NCI-H2029 treated with DMSO at 0.1 percent for 48 hours (cell line): ENCODE results near the gene RERE.

Experiments
- DNase-seq: peaks from one replicate; lab custom pipeline; 2025; lab: John Stamatoyannopoulos, UW

The RERE gene

DNA sequence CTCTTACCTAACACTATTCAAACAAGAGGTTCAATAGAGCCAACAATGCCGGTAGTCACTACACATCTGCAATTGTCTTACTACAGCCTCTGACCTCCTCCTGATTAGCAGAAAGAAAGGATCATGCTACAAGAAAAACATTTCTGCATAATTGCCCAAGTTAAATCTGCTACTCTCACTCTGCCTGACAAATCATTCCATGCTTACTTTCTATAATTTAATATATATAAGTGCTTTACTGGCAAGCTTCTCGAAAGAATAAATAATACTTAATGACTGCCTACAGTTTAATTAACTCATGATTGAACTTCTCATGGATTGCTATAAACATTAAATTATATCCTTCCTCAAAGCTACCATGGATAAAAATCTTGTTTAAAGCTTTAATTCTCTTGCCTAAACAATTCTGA is 343.5 kb downstream of the RERE start:
- DNase-seq, result no peak

DNA sequence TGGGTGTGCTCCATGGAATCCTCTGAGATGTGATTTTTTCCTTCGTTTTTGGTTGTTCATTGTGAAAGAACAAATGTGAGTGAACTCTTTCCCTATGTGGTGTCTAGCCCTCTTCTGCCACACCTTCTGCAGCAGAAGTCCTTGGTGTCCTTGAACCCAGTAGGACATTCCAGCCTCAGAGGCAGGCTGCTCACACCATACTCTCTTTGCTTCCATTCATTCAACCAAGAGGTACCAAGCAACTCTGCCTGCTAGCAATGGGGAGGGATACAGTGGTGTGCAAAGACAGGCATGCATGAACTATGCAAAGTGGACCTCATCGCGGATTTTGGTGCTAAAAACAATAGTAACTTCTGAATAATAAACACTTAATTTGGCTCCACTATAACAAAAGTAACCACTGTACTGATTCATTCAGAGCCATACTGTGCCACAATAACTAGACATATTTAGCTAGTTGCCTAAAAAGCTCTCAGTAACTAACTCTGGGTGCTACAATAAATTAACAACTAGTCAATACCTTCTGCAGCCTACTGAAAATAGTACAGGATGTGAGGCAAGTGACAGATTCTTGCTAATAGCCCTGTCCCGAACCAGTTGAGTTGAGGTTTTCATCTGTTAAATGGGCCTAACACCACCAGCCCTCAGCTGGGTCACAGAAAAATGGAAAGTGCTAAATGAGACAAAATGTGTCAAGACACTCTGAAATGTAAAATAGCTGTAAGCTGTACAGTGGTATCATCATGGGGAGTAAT is 344.1 kb downstream of the RERE start:
- no peak for DNase-seq

DNA sequence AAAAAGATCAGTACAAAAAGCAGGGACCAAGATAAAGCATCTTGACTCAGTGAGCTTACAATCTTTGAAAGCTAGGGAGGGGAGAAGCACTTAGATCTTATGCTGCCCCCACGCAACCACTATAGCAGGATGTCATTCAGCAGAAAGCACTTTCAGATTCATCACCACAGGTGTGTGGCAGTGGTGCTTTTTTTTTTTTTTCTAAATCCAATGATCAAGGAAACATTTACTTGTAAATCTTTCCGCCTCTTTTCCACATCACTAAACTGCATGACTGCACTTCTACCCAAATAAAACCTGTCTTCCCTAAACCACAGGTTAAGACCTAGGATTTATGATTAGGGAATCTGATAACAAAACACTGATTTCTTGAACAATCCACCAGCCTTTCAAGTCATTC is 344.8 kb downstream of the RERE start:
- no peak for DNase-seq

DNA sequence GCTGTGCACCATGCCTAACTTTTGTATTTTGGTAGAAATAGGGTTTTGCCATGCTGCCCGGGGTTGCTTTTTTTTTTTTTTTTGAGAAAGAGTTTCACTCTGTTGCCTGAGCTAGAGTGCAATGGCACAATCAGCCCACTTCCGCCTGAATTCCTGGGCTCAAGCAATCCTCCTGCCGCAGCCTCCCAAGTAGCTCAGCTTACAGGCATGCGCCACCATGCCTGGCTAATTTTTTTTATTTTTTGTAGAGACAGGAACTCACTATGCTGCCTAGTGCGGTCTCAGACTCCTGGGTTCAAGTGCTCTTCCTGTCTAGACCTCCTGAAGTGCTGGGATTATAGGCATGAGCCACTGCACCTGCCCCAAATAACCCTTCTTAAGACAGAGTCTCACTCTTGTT is 346.0 kb downstream of the RERE start:
- DNase-seq, result no peak

DNA sequence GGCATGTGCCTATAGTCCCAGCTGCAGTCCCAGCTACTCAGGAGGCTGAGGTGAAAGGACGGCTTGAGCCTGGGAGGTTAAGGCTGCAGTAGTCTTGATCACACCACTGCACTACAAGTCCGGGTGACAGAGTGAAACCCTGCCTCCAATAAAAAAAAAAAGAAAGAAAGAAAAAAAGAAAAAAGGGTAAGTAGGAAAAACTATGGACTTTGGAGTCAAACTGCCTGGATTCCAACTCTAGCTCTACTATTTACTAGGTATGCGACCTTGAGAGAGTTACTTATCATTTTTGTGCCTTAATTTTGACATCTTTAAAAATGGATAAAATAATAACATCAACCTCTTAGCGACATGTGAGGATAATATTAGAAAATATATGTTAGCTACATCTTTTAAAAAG is 348.7 kb downstream of the RERE start:
- no peak for DNase-seq

DNA sequence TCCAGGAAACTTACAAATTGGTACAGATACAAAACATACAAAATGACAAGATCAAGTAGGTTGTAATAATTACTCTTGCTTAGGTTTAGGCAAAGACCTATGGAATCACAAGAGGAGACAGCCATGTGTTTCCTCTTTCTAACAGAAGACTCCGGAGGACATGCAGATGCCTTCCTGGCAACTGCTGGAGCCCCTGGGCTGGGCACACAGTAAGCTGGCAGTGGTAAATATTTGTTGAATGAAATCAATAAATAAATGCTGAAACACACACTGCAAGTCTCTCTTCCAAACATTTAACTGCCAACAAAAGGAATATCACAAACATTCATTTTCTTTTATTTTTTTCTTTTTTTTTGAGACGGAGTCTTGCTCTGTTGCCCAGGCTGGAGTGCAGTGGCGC is 350.1 kb downstream of the RERE start:
- no peak for DNase-seq

DNA sequence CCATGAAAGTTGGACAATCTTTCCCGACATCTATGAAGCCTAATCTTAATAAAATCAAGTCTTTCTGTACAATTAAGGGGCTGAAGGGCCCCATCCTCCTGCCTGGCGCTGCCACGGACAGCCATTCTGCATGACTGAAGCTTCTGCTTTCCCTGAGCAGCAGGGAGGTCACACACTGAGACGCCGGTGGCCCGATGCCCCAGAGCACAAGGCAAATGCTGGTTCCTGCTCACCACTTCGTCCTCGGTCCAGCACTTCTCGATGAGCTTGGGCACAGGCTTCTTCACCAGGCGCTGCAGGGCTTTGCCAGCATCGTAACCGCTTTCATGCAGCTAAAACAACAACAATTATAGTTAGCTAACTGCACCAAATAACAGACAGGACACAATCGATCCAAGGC is 351.7 kb downstream of the RERE start:
- no peak for DNase-seq

DNA sequence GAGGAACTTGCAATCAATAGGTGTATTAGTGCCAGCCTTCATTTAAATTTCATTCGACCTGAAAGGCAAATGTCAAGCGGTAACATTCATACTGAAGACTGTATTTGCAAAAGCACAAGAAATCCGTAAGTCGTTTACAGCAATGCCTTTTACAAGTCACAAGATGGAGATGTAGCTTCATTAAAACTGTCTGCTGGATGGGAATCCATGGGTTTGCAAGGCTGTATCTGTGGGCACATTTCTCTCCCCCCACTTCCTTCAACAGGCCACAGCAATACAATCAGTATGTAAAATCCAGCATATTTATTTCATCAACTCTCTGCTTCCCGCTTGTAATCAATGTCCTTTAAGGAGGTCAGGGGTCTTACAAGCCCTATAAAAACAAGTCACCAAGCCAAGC is 352.4 kb downstream of the RERE start:
- DNase-seq, result no peak

DNA sequence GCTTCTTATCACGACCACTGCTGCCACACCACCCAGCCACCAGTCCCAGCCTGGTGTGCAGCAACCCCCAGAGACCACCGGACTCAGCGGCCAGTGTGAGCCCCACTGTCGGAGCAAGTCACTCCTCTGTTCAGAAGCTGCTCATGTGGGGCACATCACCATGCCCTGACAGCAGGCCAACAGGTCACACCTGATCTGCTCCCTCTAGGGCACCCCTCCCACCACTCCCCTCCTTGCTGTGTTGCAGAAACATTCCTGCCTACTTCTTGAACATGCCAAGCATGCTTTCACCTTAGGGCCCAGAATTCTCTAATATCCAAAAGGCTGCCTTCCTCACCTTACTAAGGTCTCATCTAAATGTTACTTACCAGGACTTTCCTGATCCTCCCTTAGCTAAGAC is 353.1 kb downstream of the RERE start:
- DNase-seq, result no peak

DNA sequence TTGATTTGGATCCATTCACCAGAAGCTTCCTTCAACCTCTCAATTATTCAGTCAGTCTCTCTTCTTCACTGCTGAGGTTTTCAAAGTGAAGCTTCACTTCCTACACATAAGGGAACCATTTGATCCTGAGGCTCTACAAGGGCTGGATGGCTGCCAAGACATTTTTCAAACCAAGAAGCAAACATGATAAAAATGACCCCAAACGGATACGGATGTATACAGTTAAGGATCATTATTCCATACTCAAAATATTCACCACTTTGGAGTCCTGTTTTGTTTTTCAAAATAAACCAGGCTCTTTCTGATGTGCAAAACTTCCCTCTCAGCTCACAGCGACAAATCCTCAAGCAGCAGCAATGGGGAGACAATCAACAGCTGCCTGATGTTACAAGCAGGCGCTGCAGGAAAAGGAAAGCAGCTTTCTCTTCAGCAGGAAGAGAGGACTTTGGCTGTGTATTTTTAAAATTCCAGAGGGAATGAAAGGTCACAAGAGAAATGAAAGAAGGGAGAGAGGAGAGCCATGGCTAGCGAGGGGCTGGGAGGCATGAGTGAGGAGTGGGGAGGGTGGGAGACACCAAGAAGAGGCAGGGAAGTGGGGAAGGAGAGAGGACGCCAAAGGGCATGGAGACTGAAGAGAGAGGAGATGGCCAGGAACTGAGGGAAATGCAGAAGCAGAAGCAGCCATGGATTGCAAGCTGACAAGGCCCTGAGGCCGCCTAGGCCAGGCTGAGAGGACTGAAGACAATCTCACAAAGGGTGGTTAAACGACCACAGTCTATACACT is 354.1 kb downstream of the RERE start:
- DNase-seq, result no peak

DNA sequence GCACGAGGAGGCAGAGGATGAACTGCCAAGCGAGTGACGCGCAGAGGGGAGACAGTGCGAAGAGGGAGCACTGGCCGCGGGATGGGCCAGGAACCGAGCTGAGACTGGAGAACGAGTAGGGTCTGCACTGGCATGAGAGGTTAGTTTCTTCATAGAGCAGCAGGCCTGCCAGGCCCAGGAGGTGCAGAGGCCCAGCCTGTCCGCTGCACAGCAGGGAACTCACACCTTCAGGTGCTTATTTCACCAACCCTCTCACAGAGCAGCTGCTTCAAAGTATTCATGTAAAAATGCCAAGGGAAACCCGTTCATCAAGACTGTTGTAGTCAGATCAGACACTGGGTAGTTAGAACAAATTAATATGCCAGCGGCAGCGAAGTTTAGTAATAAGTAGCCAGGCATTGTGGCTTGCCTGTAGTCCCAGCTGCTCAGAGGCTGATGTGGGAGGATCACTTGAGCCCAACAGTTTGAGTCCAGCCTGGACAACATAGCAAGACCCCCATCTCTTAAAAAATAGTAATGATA is 355.0 kb downstream of the RERE start:
- DNase-seq, result no peak

DNA sequence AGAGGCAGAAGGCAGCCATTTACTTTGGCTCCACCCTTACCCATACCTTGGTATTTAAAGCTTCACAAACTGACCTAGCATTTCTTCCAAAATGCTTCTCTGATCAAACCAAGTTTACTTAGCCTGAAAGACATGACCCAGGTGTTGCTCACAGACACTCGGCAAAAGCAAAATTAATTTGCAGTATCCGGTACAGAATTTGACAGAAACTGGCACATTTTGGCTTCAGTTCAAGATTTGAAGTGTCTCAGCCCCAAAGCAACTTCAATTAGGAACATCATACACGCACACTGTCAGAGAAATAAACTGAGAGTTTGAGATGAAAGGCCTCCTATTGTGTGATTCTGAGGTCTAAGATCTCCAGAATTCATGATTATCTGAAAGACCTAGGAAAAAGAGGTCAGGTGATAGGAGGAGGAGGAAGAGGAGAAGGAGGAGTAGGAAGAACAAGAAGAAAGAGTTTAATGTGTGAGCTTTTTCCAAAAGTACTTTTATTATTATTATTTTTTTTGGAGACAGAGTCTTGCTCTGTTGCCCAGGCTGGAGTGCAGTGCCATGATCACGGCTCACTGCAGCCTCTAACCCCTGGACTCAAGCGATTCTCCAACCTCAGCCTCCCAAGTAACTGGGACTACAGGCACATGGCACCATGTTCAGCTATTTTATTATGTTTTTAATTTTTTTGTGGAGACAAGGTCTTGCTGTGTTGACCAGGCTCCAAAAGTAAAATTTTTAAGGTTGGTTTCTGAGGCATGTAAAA is 355.9 kb downstream of the RERE start:
- no peak for DNase-seq

DNA sequence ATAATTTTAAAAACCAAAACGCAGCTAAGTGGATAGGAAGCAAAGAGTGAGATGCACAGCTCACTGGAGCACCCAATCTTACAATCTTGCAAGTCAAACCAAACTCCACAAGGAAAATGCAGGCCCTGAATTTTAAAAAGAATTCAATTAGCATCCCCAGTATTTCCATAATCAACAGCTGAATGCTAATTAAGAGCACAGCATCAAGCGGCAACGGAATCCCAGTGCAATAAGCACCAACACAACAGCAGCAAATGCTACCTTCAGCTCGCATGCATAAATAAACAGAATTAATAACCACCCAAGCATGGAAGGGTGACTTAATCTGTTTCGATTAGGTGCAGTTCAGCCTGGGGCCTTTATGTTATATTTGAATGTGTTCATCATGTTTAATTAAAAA is 356.7 kb downstream of the RERE start:
- no peak for DNase-seq

DNA sequence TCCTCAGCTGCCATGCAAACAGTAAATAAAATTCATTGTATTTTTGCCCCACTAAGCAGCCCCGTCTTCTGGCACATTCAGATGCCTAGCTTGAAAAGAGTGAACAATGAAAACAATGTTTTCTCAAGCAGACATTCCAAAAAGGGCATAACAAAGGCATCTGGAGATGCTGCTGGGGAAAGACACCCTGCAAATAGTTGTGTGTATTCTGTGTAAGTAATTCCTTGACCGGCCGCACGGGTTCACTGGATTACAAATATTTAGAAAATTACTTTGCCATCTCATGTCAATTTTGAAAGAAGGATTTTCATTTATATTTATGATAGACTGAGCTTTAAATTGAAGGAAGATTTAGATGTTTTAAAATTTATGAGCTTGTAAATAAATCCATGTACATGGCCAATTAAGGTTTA is 357.3 kb downstream of the RERE start:
- DNase-seq, result no peak

DNA sequence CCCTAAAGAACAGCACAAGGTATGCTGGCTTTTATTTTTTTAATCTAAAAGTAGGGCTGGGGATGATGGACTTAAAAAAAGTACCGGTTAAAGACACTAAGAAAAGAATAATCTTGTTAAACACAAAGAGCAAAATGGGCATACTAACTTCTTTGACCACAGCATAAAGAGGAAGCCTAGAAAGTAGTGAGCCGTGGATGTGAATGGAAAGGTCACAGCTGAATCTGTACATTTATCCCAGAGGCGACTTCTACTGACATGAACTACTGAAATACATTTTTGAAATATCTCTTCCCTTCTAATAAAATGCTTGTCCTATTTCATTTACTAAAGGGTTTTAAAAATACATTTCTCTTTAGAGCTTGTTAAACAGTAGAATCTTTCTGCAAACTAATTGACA is 358.8 kb downstream of the RERE start:
- no peak for DNase-seq

DNA sequence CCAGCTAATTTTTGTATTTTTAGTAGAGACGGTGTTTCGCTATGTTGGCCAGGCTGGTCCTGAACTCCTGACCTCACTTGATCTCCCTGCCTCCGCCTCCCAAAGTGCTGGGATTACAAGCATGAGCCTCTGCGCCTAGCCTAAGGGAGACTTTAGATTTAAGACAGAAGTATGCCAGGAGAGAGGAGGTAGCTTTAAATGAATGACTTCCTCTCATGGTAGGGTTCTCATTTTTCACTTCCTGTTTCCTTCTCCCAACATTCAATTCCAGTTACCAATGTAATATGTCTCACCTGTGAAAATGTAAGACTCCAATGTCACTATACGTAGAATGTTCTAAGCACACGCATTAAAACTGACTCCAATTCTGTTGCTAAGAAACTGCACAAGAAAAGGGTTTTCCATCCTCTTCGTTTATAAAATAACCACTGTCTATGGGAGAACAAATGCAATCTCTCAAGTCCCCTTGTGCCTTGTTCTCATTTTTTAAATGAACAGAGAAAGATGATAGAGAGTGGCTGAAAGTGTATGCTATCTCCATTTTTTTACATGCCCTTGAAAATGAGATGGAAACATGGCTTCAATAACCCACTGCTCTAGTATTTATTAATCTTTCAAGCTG is 359.6 kb downstream of the RERE start:
- no peak for DNase-seq

DNA sequence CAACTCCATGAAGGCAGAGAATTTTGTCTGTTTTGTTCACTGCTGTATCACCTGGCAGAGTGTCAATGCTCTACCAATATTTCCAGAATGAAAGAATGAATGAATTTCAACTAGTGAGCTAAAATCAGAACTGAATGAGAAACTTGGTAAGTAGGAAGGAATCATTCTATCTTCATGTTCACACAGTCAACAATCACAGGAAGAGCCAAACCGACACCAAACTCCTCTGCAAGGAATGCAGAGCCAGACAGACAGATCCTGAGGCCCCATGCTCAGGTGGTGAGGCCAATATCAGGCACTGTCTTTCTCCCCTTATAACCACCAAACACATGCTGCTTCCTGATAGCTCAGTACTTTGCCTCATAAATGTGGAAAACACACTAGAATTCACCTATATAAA is 360.4 kb downstream of the RERE start:
- no peak for DNase-seq

DNA sequence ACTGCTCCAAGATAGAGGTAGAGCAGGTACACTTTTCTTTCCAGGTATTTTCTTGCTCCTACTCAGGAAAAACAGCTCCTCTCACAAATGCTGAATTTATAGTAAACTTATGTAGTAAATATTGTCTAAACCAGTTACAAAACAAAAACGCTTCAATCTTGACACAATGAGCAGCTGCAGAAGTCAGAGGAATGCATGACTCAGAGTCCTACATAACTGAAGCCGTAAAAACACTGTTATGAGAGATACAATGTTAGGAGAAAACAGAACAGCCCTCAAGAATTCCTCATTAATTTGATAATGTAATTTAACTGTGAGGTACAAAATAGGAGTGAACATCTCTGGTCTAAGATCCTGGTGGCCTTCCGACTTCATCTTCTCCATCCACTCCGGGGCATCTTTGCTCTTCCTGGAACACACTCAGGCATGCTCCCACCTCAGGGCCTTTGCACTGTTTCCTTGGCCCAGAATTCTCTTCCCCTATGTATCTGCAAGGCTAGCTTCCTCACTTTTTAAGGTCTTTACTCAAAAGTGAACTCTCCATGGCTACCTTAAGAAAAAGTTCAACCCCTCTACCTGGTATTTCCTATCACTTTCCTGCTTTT is 361.0 kb downstream of the RERE start:
- DNase-seq, result no peak

DNA sequence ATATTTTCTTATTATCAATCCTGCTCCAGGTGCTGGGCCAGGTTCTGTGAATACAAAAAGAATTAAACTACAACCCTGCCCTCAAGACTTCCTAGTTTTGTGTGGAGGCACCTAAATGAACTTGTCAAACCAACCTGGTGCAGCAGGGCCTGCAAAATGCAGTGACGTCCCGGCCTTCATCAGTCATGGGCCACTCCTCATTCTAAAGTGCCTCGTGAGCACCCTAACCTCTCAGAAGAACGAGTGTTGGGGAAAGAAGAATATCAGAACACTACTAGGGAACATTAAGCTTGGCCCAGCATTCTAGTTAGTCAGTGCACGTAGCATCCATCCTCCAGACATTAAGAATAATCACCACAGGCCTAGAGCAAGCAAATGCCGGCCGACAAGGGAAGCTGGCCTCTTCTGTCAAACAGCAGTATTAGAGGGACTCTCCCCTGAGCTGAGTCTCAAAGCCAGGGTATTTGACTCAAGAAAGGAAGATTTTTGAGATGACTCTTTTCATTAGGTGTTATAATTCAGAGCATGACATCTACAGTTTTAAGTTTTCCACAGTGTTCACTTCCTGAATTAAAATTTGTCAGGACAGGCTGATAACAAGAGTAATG is 361.6 kb downstream of the RERE start:
- DNase-seq, result no peak

DNA sequence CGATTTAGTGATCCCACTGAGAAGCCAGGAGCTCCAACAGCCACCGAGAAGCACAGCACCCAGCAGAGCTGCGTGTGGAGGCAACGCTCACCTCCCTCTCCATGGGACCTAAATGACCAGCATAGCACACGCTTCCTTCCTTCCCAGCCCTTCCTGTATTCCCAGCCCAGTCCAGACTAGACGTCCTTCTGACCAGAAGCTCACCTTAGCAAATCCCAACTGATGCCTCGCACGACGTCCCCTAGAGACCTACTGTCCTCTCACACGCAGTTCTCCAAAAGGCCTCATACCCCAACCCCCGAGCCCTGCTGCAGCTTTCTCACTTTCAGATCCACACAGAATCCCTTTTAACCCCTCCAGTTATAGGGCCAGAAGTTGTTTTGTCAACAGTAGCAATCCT is 367.1 kb downstream of the RERE start:
- no peak for DNase-seq

DNA sequence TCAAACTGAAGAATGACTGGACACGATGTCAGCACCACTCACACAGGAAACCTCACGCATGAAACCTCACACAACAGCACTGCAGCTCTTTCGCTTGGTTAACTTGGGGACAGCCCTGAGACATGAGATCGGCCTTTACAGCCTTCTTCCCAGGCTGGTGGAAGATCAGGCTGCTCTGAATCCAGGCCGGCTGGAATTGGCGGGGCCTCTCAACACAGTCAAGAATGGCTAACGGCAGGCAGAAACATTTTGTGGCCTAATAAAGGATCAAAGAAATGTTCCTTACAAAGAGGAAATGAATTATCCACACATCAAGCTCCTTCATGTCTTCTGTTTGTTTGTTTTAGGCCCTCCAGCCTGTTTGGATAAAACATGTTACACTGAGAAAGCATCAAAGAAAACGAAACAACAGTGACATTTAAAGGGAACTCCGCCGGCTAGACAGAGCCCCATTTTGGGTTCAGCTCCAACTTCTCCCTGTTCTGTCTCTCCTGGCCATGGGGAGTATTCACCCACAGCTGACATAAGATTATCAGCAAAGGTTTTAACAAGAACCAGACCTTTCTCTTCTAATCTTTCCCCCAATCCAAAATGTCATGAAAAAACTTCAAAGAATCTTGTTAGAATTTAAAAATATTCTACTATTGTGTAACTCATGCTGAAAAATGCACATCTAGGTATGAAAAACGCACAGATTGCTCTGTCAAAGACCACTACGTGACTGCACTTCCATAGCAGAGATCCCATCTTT is 368.4 kb downstream of the RERE start:
- no peak for DNase-seq
